H9 (cell line): ENCODE measurements around the gene EEF1A2. TPM values are rescaled to one million over a fixed set of nuclear protein-coding genes. Genes with fewer than 3 reads are reported as not detected.

Experiments
- DNase-seq: peaks from one replicate; pipeline ENCODE4 v3.0.0-alpha.2; 2017
- H2AFZ ChIP-seq: one replicate; pipeline ENCODE4 v1.6.1; 2013; ENCODE audit warnings: mild to moderate bottlenecking, low read length, control low read depth, moderate library complexity
- H2AK5ac ChIP-seq: 2 replicates; pipeline ENCODE4 v1.6.1; 2013; ENCODE audit warnings: low read length, control low read depth, mixed read lengths; ENCODE audit not compliant: insufficient read length
- H2BK120ac ChIP-seq: one replicate; pipeline ENCODE4 v1.6.1; 2013; ENCODE audit warnings: low read depth, mild to moderate bottlenecking, low read length, control low read depth, inconsistent platforms; ENCODE audit not compliant: poor library complexity, severe bottlenecking
- H2BK12ac ChIP-seq: 2 replicates; pipeline ENCODE4 v1.6.1; 2013; ENCODE audit warnings: low read length, control low read depth, mixed read lengths, low read depth; ENCODE audit not compliant: insufficient read length
- H2BK15ac ChIP-seq: 2 replicates; pipeline ENCODE4 v1.6.1; 2013; ENCODE audit warnings: low read depth, low read length, control low read depth
- H2BK20ac ChIP-seq: one replicate; pipeline ENCODE4 v1.6.1; 2013; ENCODE audit warnings: low read depth, mild to moderate bottlenecking, low read length, control low read depth, inconsistent platforms; ENCODE audit not compliant: poor library complexity, severe bottlenecking
- H2BK5ac ChIP-seq: 2 replicates; pipeline ENCODE4 v1.6.1; 2013; ENCODE audit warnings: low read length, control low read depth, mixed read lengths; ENCODE audit not compliant: insufficient read length
- H3K14ac ChIP-seq: 2 replicates; pipeline ENCODE4 v1.6.1; 2013; ENCODE audit warnings: low read length, control low read depth; ENCODE audit not compliant: insufficient read depth
- H3K18ac ChIP-seq: 2 replicates; pipeline ENCODE4 v1.6.1; 2013; ENCODE audit warnings: low read depth, mild to moderate bottlenecking, mixed read lengths, low read length, control low read depth; ENCODE audit not compliant: insufficient read length
- H3K23ac ChIP-seq: 2 replicates; pipeline ENCODE4 v1.6.1; 2013; ENCODE audit warnings: low read length, control low read depth, mixed read lengths, low read depth; ENCODE audit not compliant: insufficient read length
- H3K23me2 ChIP-seq: 2 replicates; pipeline ENCODE4 v1.6.1; 2013; ENCODE audit warnings: low read depth, mild to moderate bottlenecking, mixed read lengths, low read length, control low read depth; ENCODE audit not compliant: insufficient read length, poor library complexity, severe bottlenecking
- H3K27ac ChIP-seq: 2 replicates; pipeline ENCODE4 v1.5.1; 2013; ENCODE audit warnings: low read length, control low read depth, mixed read lengths, low read depth; ENCODE audit not compliant: insufficient read length
- H3K27me3 ChIP-seq: 2 replicates; pipeline ENCODE4 v1.6.1; 2013; ENCODE audit warnings: low read length, control low read depth, inconsistent platforms; ENCODE audit not compliant: insufficient read depth
- H3K4ac ChIP-seq: 2 replicates; pipeline ENCODE4 v1.6.1; 2013; ENCODE audit warnings: low read depth, mild to moderate bottlenecking, control low read depth, inconsistent platforms, low read length, moderate library complexity
- H3K4me1 ChIP-seq: 2 replicates; pipeline ENCODE4 v1.6.1; 2013; ENCODE audit warnings: low read length, control low read depth, inconsistent platforms; ENCODE audit not compliant: insufficient read depth
- H3K4me2 ChIP-seq: 2 replicates; pipeline ENCODE4 v1.6.1; 2013; ENCODE audit warnings: low read length, control low read depth, mixed read lengths; ENCODE audit not compliant: insufficient read length, insufficient read depth
- H3K56ac ChIP-seq: 2 replicates; pipeline ENCODE4 v1.6.1; 2013; ENCODE audit warnings: low read depth, mild to moderate bottlenecking, mixed read lengths, low read length, control low read depth; ENCODE audit not compliant: insufficient read length
- H3K79me1 ChIP-seq: 2 replicates; pipeline ENCODE4 v1.6.1; 2013; ENCODE audit warnings: low read depth, mild to moderate bottlenecking, moderate library complexity, low read length, control low read depth, inconsistent platforms; ENCODE audit not compliant: insufficient read depth, poor library complexity, severe bottlenecking
- H3K79me2 ChIP-seq: 2 replicates; pipeline ENCODE4 v1.6.1; 2013; ENCODE audit warnings: low read length, control low read depth, inconsistent platforms; ENCODE audit not compliant: insufficient read depth
- H3K9ac ChIP-seq: 2 replicates; pipeline ENCODE4 v1.6.1; 2013; ENCODE audit warnings: low read length, control low read depth, mixed read lengths; ENCODE audit not compliant: insufficient read length; ENCODE audit errors: extremely low read depth
- H3K9me3 ChIP-seq: one replicate; pipeline ENCODE4 v1.6.1; 2013; ENCODE audit warnings: low read depth, low read length, inconsistent platforms; ENCODE audit not compliant: control insufficient read depth
- H3T11ph ChIP-seq: one replicate; pipeline ENCODE4 v1.6.1; 2013; ENCODE audit warnings: mild to moderate bottlenecking, low read length, control low read depth, inconsistent platforms
- H4K20me1 ChIP-seq: one replicate; pipeline ENCODE4 v1.6.1; 2013; ENCODE audit not compliant: control insufficient read depth, insufficient read length, insufficient read depth
- H4K5ac ChIP-seq: 2 replicates; pipeline ENCODE4 v1.6.1; 2013; ENCODE audit warnings: low read depth, mild to moderate bottlenecking, mixed read lengths, low read length, control low read depth; ENCODE audit not compliant: insufficient read length
- H4K8ac ChIP-seq: replicated peaks from 2 replicates; pipeline ENCODE4 v1.6.1; 2013; ENCODE audit warnings: low read length, control low read depth, mixed read lengths, low read depth; ENCODE audit not compliant: insufficient read length
- H4K91ac ChIP-seq: 2 replicates; pipeline ENCODE4 v1.6.1; 2013; ENCODE audit warnings: low read depth, mild to moderate bottlenecking, moderate library complexity, mixed read lengths, low read length, control low read depth; ENCODE audit not compliant: insufficient read length
- H3K27ac Mint-ChIP-seq, 3 experiments: 2 replicates in 2 of 3; 3 replicates in 1 of 3; pipeline ENCODE4 v1.8.0; 2020 to 2021; ENCODE audit warnings: mixed read lengths in 3 of 3, mild to moderate bottlenecking in 1 of 3, moderate library complexity in 1 of 3
- H3K27me3 Mint-ChIP-seq: 2 replicates; pipeline ENCODE4 v1.8.0; 2021; ENCODE audit warnings: low read depth, mild to moderate bottlenecking, moderate library complexity, mixed read lengths
- H3K36me3 Mint-ChIP-seq, 3 experiments: 2 replicates in 2 of 3; 3 replicates in 1 of 3; pipeline ENCODE4 v1.8.0; 2020 to 2021; ENCODE audit warnings: low read depth in 3 of 3, mixed read lengths in 3 of 3; ENCODE audit not compliant: insufficient read depth in 1 of 3
- H3K4me1 Mint-ChIP-seq, 2 experiments: 2 replicates each; pipeline ENCODE4 v1.8.0; 2020; ENCODE audit warnings: mixed read lengths in 2 of 2
- H3K4me3 Mint-ChIP-seq, 2 experiments: 2 replicates in 1 of 2; 3 replicates in 1 of 2; pipeline ENCODE4 v1.8.0; 2020 to 2021; ENCODE audit warnings: mild to moderate bottlenecking in 2 of 2, mixed read lengths in 2 of 2, moderate library complexity in 1 of 2
- H3K9me3 Mint-ChIP-seq, 2 experiments: 2 replicates in 1 of 2; 3 replicates in 1 of 2; pipeline ENCODE4 v1.8.0; 2020; ENCODE audit warnings: mild to moderate bottlenecking in 2 of 2, mixed read lengths in 2 of 2, moderate library complexity in 1 of 2
- CTCF ChIP-seq: fragments of 200-600 bp; sonication (generic); conservative IDR thresholded peaks from 3 replicates; pipeline ENCODE4 v1.8.0; 2021; ENCODE audit warnings: antibody characterized with exemption, mild to moderate bottlenecking
- WGBS: extraction: QIAGEN DNeasy Blood & Tissue Kit; methylation state at CpG from one replicate; pipeline ENCODE4 v1.1.7; 2013; ENCODE audit warnings: missing lambda C conversion rate, low lambda C conversion rate, mixed read lengths; ENCODE audit not compliant: insufficient read length; ENCODE audit errors: extremely low coverage; 5-methylcytosine and 5-hydroxymethylcytosine counted together
- total RNA-seq: library from RNA; stranded (reverse); gene quantifications from 2 replicates; pipeline ENCODE4 v1.2.1, GENCODE V29; 2021

EEF1A2 gene
- total RNA-seq, 1 experiment from 2014 or later = 27.4 TPM

DNA sequence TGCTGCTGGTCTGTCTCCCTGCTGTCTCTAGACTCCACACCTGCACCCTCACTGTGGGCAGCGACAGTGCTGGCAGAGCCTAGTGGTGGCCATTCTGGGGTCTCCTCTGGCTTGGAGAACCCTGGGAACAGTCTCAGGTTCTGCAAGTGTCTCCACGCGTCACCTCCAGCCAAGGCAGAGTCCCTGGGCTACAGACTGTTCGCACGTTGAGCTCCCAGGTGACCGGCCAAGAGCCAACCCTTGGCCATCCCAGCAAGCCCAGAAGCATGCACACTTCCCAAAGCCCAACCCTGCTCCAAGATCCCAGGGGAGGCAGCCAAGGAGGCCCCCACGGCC is 4.8 kb downstream of the EEF1A2 start:
- no peak overlapping the region for H3K4ac ChIP-seq
- no peak overlapping the region for H3K4me2 ChIP-seq
- peaks cover 5% of the 10 kb centered on the region for H3K23me2 ChIP-seq
- peaks cover 4 to 10% of the 10 kb centered on the region in 2 experiments; a peak in 3 of 4 replicates for H3K4me1 Mint-ChIP-seq
- no peak for DNase-seq
- no peak overlapping the region for H3K23ac ChIP-seq
- no peak overlapping the region for H2BK20ac ChIP-seq
- H4K8ac ChIP-seq = no peak overlapping the region
- no CpG with 5 or more reads among the region's 7 CpGs for WGBS
- H2BK120ac ChIP-seq = no peak overlapping the region
- H3K9ac ChIP-seq = no peak overlapping the region
- H3K27ac Mint-ChIP-seq = no peak overlapping the region
- H3K27ac ChIP-seq = no peak overlapping the region
- H4K91ac ChIP-seq = no peak overlapping the region
- H3K18ac ChIP-seq = no peak overlapping the region
- H3K56ac ChIP-seq = no peak overlapping the region
- H2AK5ac ChIP-seq = no peak overlapping the region
- H2BK5ac ChIP-seq = no peak overlapping the region
- H4K20me1 ChIP-seq = no peaks in the 10 kb centered on the region
- H3K36me3 Mint-ChIP-seq = peaks cover 15 to 24% (median 15%) of the 10 kb centered on the region in 3 experiments; a peak in 6 of 7 replicates
- no peak overlapping the region for H3K4me3 Mint-ChIP-seq
- TF ChIP-seq CTCF = no peak
- H2AFZ ChIP-seq = no peak overlapping the region
- H3K79me2 ChIP-seq = no peaks in the 10 kb centered on the region
- no peaks in the 10 kb centered on the region for H3K79me1 ChIP-seq
- H3K27me3 ChIP-seq = peaks cover 4% of the 10 kb centered on the region; the same call in 1 of the 2 replicates
- H3K4me1 ChIP-seq = no peaks in the 10 kb centered on the region
- H3K14ac ChIP-seq = no peak overlapping the region; the same call in 1 of the 2 replicates
- H3K27me3 Mint-ChIP-seq = peaks cover 51% of the 10 kb centered on the region
- H3T11ph ChIP-seq = no peak overlapping the region
- H3K9me3 Mint-ChIP-seq = peaks cover 2 to 11% of the 10 kb centered on the region in 2 experiments; a peak in 3 of 5 replicates
- no peaks in the 10 kb centered on the region for H3K9me3 ChIP-seq
- H4K5ac ChIP-seq = no peak overlapping the region
- H2BK12ac ChIP-seq = no peak overlapping the region
- H2BK15ac ChIP-seq = no peak overlapping the region
